Suppressor macrophage treated with lipopolysaccharide for 4 hours (primary cell): Measurements from ENCODE around the gene ITGB5.
"Not testable (repeated sequence)": the region's sequence is repeated elsewhere in the genome, so short reads cannot be mapped to it uniquely, and the experiment has no call there.

Source experiments
- DNase-seq: peaks from one replicate; pipeline ENCODE4 v3.0.0-alpha.2; 2020

ITGB5 gene

DNA sequence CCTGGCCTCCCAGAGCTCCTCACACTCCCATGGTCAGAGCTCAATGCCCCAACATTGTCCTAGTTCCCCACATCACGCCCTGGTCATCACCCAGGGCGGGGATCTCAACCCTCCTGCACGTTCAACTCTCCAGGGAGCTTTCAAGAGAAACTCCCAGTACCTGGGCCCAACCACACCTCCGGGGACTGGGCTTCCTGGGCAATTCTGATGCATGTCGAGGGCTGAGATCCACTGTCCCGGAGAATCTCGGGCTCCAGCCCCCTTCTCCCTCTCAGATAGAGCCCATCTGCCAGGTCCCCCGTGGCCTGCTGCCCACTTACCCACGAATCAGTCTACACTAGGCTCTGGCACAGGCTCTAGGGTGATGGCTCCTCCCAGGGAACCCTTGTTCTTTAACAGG is 117.7 kb downstream of the ITGB5 start:
- DNase-seq, result no peak

DNA sequence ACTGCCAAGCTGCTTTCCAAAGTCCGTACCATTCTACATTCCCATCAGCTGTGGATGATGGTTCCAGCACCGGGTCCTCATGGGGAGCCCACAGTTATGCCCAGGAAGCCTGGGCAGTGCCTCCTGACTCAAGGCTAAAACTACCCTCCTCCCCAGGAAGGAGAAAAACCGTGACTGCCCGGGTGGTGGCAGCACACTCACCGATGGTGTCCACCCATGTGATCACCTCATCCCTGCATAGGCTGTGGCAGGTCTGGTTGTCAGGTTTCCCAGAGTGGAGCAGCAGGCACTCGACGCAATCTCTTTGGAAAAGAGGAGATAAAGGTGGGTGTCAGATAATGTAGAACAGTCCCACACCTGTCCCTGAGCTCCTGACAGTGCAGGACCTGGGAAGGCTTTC is 118.4 kb downstream of the ITGB5 start:
- DNase-seq, result peak; percentile 24

- no peak for DNase-seq
Measured at GRCh38 chr3:124767691-124768090, 119.5 kb downstream of the ITGB5 start.

- DNase-seq, result no peak
Measured at GRCh38 chr3:124767264-124767663, 119.9 kb downstream of the ITGB5 start.

DNA sequence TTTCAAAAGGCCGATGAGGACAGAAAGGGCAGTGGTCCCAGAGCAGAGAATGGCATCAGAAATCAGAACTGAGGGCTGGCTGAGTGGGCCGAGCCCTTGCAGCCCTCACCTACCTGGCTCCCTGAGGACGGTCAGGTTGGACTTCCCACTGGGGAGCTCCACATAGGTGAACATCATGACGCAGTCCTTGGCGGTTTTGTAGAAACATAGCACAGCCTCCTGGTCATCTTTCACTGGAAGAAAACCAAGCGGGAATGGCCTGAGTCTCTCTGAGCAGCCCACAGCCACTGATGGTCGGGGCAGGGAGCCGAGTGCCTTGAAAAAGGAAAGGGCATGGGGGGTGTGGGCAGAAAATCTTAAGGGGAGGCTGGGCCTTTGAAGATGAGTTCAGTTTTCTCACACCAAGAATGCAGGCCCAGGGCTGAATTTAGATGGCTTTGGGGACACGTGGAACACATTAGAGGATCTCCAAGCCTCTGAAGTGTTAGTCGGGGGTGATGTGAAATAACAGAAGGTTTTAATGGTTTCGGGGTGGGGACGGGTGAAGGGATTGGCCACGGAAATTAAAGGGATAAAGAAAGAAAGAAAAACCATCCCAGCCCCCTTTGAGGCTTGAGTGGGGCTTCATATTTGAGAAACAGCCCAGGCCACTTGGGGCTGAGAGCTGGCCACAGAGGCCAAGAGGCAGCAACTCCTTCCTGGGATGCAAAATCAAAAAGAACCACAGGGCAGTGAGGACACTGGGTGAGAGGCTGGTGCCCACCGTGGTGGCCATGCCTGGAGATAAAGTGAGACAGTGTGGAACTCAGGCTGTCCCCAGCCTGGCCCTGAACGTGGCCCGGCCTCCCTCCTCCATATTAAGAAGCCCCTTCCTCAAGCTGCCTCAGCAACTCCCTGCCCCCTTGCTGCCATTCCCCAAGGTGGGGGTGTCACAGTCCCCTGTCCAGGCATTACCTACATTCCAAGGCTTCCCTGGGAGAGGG is 120.8 kb downstream of the ITGB5 start:
- no peak for DNase-seq

- no peak for DNase-seq
Measured at GRCh38 chr3:124765197-124765840, 121.8 kb downstream of the ITGB5 start.

DNA sequence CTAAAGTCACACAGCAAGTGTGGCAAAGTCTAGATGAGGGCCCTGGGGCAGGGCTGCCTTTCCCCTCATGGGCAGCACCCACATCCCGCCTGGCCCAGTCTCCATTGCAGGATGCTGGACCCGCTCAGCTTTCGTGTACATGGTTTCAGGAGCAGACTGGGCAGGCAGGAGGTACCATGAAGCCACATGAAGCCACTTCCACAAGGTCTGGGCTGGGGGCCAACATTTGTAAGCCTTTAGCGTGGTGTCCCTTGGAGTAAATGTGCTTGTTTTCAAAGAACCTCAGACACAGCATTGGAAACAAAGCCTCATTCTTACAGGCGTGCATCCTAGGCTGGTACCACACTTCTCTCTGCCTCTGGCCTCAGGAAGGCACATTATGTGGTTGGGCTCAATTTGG is 122.4 kb downstream of the ITGB5 start:
- DNase-seq, result no peak

DNA sequence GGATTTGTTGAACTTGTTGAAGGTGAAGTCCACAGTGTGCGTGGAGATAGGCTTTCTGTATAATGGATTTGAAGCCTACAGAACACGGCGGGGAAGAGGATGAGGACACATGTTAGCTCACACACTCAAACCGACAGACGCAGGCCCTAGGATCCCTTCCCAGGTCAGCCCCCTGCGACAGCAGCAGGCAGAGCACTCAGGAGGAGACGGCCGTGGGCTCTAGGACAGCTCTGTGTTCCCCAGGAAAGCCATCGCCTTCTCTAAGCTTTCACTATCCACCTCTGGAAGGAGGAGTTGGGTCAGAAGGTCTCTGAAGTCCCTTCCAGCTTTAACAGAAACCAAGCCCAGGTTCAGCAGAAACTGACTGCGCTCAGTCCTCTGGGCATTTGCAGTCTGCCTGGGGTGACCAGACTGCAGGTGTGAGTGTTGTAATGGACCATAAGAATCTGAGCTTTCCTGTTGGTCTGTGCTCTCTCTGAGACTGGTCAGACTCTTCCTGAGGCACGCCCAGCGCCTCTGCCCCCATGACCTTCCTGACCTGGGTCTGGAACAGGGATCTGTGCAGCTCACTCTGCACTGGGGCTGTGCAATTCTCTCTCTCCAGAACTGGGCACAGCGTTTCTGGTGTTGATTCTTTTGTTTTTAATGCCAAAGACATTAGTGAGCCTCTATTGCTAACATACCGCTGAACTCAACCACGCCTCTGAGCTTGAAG is 123.4 kb downstream of the ITGB5 start:
- DNase-seq, result no peak

GRCh38 chr3:124763206-124763605 is 124.0 kb downstream of the ITGB5 start:
- no peak for DNase-seq

- DNase-seq, result no peak
Measured at GRCh38 chr3:124762661-124763011, 124.5 kb downstream of the ITGB5 start.

DNA sequence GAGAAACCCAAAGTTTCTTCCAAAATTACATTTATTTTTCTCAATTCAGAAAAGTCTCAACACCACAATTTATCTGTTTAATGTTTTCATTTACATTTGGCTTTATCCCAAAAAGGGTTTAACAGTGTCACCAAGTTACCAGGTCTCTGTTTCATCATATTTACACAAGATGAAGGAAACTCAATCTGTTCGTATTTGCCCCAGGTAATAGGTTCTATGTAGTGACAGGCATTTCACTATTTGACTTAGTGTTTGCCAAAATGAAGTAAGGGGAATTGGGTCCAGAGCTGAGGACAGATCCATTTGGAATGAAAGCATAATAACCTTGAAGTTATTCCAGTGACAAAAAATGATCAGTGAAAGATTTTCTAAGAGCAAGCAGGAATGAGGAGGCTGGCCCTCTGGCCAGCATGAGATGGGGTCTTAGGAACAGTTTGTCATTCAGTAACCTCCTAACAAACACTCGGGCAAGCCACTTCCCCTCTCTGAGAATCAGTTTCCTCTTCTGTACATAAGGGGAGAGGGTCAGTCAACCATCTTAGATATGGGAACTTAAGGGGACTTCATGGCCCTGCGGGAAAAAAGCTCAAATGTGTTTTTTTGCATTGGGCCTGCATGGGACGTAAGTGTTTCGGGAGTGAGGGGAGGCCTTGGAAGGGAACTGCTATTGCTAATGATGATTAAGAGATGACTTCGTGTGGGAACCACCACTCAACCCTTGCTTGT is 125.1 kb downstream of the ITGB5 start:
- peak; percentile 32 for DNase-seq

DNA sequence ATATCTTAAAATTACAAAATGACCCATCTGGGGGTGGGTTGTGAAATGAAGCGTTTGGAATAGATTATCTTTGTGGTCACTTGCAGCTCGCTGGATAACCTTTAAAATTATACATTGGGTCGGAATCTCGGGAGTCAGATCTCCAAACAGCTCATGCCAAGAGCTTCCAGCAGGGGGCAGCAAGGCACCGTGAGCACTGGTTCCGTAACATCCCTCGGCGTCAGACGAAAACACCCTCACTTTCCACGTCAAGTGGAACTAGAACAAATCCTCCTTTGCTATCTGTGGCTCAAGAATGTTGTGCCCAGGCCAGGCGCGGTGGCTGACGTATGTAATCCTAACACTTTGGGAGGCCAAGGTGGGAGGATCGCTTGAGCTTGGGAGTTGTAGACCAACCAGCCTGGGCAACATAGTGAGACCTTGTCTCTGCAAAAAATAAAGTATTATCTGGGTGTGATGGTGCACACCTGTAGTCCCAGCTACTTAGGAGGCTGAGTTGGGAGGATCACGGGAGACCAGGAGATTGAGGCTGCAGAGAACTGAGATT is 125.8 kb downstream of the ITGB5 start:
- peak; percentile 92 for DNase-seq

GRCh38 chr3:124760601-124761000 is 126.6 kb downstream of the ITGB5 start:
- no peak for DNase-seq

GRCh38 chr3:124759666-124760401 is 127.3 kb downstream of the ITGB5 start:
- no peak for DNase-seq

GRCh38 chr3:124758851-124759635 is 128.1 kb downstream of the ITGB5 start:
- no peak for DNase-seq

GRCh38 chr3:124757926-124758325 is 129.2 kb downstream of the ITGB5 start:
- not testable (repeated sequence) for DNase-seq

DNA sequence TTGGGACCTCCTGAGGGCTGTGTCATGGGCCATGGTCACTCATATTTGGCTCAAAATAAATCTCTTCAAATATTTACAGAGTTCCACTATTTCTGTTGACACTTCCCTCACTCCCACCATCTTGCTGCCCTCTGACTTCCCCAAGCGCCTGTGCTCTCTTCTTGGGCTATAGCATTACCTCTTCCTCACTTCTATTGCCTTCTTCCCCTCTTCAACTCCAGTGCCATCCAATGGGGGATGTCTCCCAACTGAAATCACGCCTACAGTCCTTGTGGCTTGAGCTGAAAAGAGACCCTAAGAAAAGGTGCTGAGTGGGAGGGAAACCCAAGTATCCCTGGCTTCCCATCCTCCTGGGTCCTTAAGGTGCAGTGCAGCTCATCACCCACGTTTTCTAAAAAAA is 135.1 kb downstream of the ITGB5 start:
- no peak for DNase-seq

- no peak for DNase-seq
Measured at GRCh38 chr3:124751501-124751900, 135.7 kb downstream of the ITGB5 start.

DNA sequence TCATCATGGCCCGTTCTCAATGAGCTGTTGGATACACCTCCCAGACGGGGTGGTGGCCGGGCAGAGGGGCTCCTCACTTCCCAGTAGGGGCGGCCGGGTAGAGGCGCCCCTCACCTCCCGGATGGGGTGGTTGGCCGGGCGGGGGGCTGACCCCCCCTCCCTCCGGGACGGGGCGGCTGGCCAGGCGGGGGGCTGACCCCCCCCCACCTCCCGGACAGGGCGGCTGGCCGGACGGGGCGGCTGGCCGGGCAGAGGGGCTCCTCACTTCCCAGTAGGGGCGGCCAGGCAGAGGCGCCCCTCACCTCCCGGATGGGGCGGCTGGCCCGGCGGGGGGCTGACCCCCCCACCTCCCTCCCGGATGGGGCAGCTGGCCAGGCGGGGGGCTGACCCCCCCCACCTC is 137.3 kb downstream of the ITGB5 start:
- not testable (repeated sequence) for DNase-seq

- DNase-seq, result no peak
Measured at GRCh38 chr3:124748560-124749198, 138.5 kb downstream of the ITGB5 start.
